Subcutaneous abdominal adipose tissue (tissue), 5 donors: Measurements from ENCODE around the gene TRHDE.

ENCODE experiments used
- H3K27ac ChIP-seq: one replicate; pipeline ENCODE4 v1.7.0; 2013; ENCODE audit warnings: low read depth, mild to moderate bottlenecking, inconsistent platforms, low read length, moderate library complexity
- H3K27me3 ChIP-seq, 5 donors: one replicate each; pipeline ENCODE4 v1.7.0; 2013; ENCODE audit warnings: low read length in 5 of 5, inconsistent platforms in 1 of 5; ENCODE audit not compliant: control insufficient read depth in 5 of 5, insufficient read depth in 4 of 5
- H3K36me3 ChIP-seq, 5 donors: one replicate each; pipeline ENCODE4 v1.7.0; 2013; ENCODE audit warnings: low read length in 5 of 5; ENCODE audit not compliant: control insufficient read depth in 5 of 5, insufficient read depth in 5 of 5
- H3K4me1 ChIP-seq, 5 donors: one replicate each; pipeline ENCODE4 v1.7.0; 2013; ENCODE audit warnings: low read length in 5 of 5, mild to moderate bottlenecking in 3 of 5, moderate library complexity in 1 of 5; ENCODE audit not compliant: control insufficient read depth in 5 of 5, insufficient read depth in 5 of 5
- H3K4me3 ChIP-seq, 5 donors: one replicate each; pipeline ENCODE4 v1.7.0; 2013; ENCODE audit warnings: low read length in 5 of 5, low read depth in 1 of 5
- H3K9ac ChIP-seq, 5 donors: one replicate each; pipeline ENCODE4 v1.7.0; 2013; ENCODE audit warnings: low read length in 5 of 5, mild to moderate bottlenecking in 4 of 5, moderate library complexity in 3 of 5
- H3K9me3 ChIP-seq, 5 donors: one replicate each; pipeline ENCODE4 v1.7.0; 2013; ENCODE audit warnings: low read length in 5 of 5; ENCODE audit not compliant: control insufficient read depth in 5 of 5
- donor health status: healthy.
- donor health status: healthy.
- donor health status: healthy.
- donor health status: healthy.
- donor health status: healthy.

Gene TRHDE

GRCh38 chr12:72602581-72602980, 330.4 kb downstream of the TRHDE start:
- no peaks in the 10 kb centered on the region for H3K27me3 ChIP-seq
- no peak overlapping the region for H3K9ac ChIP-seq
- peaks cover 0 to 9% (median 0%) of the 10 kb centered on the region in 5 donors for H3K36me3 ChIP-seq
- H3K27ac ChIP-seq = no peak overlapping the region
- H3K9me3 ChIP-seq = peaks cover 0 to 4% (median 0%) of the 10 kb centered on the region in 5 donors
- peaks cover 0 to 6% (median 0%) of the 10 kb centered on the region in 5 donors for H3K4me1 ChIP-seq
- no peak overlapping the region for H3K4me3 ChIP-seq

- Histone ChIP-seq H3K27ac (no peak overlapping the region), H3K9me3 (no peaks in the 10 kb centered on the region), H3K4me1 (no peaks in the 10 kb centered on the region), H3K27me3 (no peaks in the 10 kb centered on the region), H3K9ac (no peak overlapping the region), H3K36me3 (peaks cover 0 to 3% (median 0%) of the 10 kb centered on the region in 5 donors), H3K4me3 (no peak overlapping the region)
These were observed 333.8 kb downstream of the TRHDE start for GRCh38 chr12:72605975-72606374.

GRCh38 chr12:72610342-72610741, 338.2 kb downstream of the TRHDE start:
- Histone ChIP-seq H3K36me3 (no peaks in the 10 kb centered on the region), H3K9me3 (no peaks in the 10 kb centered on the region), H3K9ac (no peak overlapping the region), H3K4me1 (no peaks in the 10 kb centered on the region), H3K27ac (no peak overlapping the region), H3K4me3 (no peak overlapping the region), H3K27me3 (no peaks in the 10 kb centered on the region)

- Histone ChIP-seq H3K9ac (no peak overlapping the region), H3K4me3 (no peak overlapping the region), H3K27me3 (no peaks in the 10 kb centered on the region), H3K4me1 (no peaks in the 10 kb centered on the region), H3K9me3 (no peaks in the 10 kb centered on the region), H3K27ac (no peak overlapping the region), H3K36me3 (no peaks in the 10 kb centered on the region)
These were observed 338.7 kb downstream of the TRHDE start for GRCh38 chr12:72610854-72611358.

- H3K27ac ChIP-seq = no peak overlapping the region
- no peak overlapping the region for H3K4me3 ChIP-seq
- no peaks in the 10 kb centered on the region for H3K36me3 ChIP-seq
- H3K27me3 ChIP-seq = no peaks in the 10 kb centered on the region
- H3K9me3 ChIP-seq = no peaks in the 10 kb centered on the region
- no peak overlapping the region for H3K9ac ChIP-seq
- H3K4me1 ChIP-seq = no peaks in the 10 kb centered on the region
These were observed 340.0 kb downstream of the TRHDE start for GRCh38 chr12:72612171-72612570.

GRCh38 chr12:72618764-72619163, 346.6 kb downstream of the TRHDE start:
- Histone ChIP-seq H3K27me3 (no peaks in the 10 kb centered on the region), H3K9me3 (no peaks in the 10 kb centered on the region), H3K9ac (no peak overlapping the region), H3K4me3 (no peak overlapping the region), H3K36me3 (peaks cover 0 to 6% (median 3%) of the 10 kb centered on the region in 5 donors), H3K27ac (no peak overlapping the region), H3K4me1 (no peaks in the 10 kb centered on the region)

- H3K27me3 ChIP-seq = no peaks in the 10 kb centered on the region
- H3K27ac ChIP-seq = no peak overlapping the region
- no peaks in the 10 kb centered on the region for H3K9me3 ChIP-seq
- H3K9ac ChIP-seq = no peak overlapping the region
- no peaks in the 10 kb centered on the region for H3K4me1 ChIP-seq
- no peak overlapping the region for H3K4me3 ChIP-seq
- H3K36me3 ChIP-seq = peaks cover 0 to 7% (median 3%) of the 10 kb centered on the region in 5 donors
These were observed 350.4 kb downstream of the TRHDE start for GRCh38 chr12:72622556-72622955.

GRCh38 chr12:72631926-72632685, 359.9 kb downstream of the TRHDE start:
- Histone ChIP-seq H3K36me3 (peaks cover 0 to 13% (median 0%) of the 10 kb centered on the region in 5 donors), H3K9me3 (no peaks in the 10 kb centered on the region), H3K27me3 (no peaks in the 10 kb centered on the region), H3K27ac (no peak overlapping the region), H3K4me1 (no peaks in the 10 kb centered on the region), H3K9ac (no peak overlapping the region), H3K4me3 (no peak overlapping the region)

- Histone ChIP-seq H3K9ac (no peak overlapping the region), H3K9me3 (no peaks in the 10 kb centered on the region), H3K4me1 (no peaks in the 10 kb centered on the region), H3K27ac (no peak overlapping the region), H3K4me3 (no peak overlapping the region), H3K27me3 (no peaks in the 10 kb centered on the region), H3K36me3 (peaks cover 0 to 21% (median 0%) of the 10 kb centered on the region in 5 donors)
These were observed 370.5 kb downstream of the TRHDE start for GRCh38 chr12:72642706-72643105.

GRCh38 chr12:72647139-72647538, 375.0 kb downstream of the TRHDE start:
- Histone ChIP-seq H3K36me3 (peaks cover 0 to 19% (median 0%) of the 10 kb centered on the region in 5 donors), H3K4me3 (no peak overlapping the region), H3K27me3 (no peaks in the 10 kb centered on the region), H3K9ac (no peak overlapping the region), H3K9me3 (no peaks in the 10 kb centered on the region), H3K27ac (no peak overlapping the region), H3K4me1 (no peaks in the 10 kb centered on the region)
